ENCODE results near the gene CYP4A22.
"Not testable (repeated sequence)": the region's sequence is repeated elsewhere in the genome, so short reads cannot be mapped to it uniquely, and the experiment has no call there.

Gene CYP4A22

DNA sequence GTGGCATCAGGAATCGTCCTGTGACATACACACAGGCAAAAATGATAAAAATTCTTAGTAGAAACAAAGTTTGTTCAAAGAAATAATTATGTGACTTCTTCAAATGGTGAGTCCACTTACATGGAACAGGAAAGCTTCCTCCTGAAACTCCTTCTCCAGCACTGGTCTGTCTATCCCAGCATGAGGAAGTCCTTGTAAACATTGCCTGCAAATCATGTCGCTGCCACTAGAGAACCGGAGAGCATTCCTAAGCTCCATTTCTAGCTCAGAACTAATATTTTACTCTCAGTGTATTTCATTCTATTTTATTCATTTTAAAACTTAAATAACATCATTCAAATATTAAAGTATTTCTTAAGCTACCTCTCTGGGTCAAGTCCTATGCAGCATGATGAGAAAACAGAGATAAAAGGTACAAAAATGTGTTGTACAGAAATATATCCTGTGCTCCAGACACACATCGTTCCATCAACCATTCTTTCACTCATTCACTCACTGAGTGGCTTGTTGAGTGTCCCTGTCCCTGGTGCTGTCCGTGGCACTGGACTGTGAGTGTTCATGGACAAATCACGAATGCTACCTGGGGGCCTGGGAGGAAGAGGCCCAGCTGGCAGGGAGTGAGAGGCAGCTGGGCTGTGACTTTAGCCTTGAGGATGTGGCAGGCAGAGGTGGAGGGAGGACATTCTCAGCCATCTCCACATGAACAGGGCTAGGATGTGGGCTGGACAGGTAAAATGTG, 10.0 kb downstream of the CYP4A22 start:
- no peak overlapping the region for H3K4me3 ChIP-seq (replicated peaks; ENCODE audit: low read depth, low read length)
- TF ChIP-seq, protein P1, sequence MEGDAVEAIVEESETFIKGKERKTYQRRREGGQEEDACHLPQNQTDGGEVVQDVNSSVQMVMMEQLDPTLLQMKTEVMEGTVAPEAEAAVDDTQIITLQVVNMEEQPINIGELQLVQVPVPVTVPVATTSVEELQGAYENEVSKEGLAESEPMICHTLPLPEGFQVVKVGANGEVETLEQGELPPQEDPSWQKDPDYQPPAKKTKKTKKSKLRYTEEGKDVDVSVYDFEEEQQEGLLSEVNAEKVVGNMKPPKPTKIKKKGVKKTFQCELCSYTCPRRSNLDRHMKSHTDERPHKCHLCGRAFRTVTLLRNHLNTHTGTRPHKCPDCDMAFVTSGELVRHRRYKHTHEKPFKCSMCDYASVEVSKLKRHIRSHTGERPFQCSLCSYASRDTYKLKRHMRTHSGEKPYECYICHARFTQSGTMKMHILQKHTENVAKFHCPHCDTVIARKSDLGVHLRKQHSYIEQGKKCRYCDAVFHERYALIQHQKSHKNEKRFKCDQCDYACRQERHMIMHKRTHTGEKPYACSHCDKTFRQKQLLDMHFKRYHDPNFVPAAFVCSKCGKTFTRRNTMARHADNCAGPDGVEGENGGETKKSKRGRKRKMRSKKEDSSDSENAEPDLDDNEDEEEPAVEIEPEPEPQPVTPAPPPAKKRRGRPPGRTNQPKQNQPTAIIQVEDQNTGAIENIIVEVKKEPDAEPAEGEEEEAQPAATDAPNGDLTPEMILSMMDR (IDR thresholded peaks at IDR 0.05; ENCODE audit: low read length, missing control alignments), result no peak
- no peak for DNase-seq (ENCODE audit: low read depth)

DNA sequence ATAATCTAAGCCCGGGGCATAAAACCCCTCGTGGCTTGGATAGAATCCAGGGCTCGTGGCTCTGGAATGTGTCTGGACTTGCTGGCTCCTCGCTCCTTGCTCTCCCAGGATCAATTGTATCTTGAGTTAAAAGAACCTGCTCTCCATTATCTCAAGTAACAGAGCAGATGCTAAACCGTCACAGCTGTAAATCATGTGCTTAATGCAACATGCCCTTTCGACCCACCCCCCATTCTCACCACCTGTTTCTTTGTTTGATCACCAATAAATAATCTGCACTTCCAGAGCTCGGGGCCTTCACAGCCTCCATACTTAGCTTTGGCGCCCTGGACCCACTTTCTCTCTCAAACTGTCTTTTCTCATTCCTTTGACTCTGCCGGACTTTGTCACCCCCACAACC, 11.9 kb downstream of the CYP4A22 start:
- not testable (repeated sequence) for DNase-seq (ENCODE audit: low read depth); H3K4me3 ChIP-seq (replicated peaks; ENCODE audit: low read depth, low read length)

DNA sequence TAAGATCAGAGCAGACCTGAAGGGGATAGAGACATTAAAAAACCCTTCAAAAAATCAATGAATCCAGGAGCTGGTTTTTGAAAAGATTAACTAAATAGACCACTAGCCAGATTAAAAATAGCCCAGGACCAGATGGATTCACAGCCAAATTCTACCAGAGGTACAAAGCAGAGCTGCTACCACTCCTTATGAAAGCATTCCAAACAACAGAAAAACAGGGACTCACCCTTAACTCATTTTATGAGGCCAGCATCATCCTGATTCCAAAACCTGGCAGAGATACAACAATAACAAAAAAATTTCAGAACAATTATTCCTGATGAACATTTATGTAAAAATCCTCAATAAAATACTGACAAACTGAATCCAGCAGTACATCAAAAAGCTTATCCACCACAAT, 19.2 kb downstream of the CYP4A22 start:
- DNase-seq (ENCODE audit: low read depth), result not testable (repeated sequence)

DNA sequence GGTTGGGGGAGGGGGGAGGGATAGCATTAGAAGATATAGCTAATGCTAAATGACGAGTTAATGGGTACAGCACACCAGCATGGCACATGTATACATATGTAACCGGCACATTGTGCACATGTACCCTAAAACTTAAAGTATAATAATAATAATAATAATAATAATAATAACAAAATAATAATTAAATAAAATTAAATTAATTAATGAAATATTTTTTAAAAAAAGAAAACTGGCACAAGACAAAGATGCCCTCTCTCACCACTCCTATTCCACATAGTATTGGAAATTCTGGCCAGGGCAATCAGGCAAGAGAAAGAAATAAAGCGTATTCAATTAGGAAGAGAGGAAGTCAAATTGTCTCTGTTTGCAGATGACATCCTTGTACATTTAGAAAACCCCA, 20.7 kb downstream of the CYP4A22 start:
- not testable (repeated sequence) for H3K4me3 ChIP-seq (replicated peaks; ENCODE audit: low read depth, low read length); DNase-seq (ENCODE audit: low read depth)

More for the DNA sequence above, 19.2 kb downstream of the CYP4A22 start:
- H3K4me3 ChIP-seq (replicated peaks; ENCODE audit: low read depth, low read length), result not testable (repeated sequence)

DNA sequence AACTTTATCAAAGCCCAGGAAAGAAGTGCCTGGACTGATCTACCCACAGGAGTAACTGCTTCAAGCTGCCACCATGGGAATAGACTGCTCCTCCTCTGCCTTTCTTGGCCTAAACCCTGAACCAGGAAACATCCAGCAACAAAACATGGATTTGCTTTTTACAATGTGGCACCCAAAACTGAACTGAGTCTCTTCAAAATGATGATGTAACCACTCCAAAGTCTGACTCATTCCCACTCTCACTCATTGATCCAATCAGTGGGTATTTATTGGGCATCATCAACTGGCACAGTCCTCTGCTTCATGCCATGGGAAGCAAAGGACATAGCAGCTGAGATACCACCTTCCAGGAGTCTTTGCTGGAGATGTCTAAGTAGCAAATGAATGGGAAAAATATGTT, 23.5 kb downstream of the CYP4A22 start:
- TF ChIP-seq, protein P1 (IDR thresholded peaks at IDR 0.05; ENCODE audit: low read length, missing control alignments), result no peak
- no peak for DNase-seq (ENCODE audit: low read depth)
- no peak overlapping the region for H3K4me3 ChIP-seq (replicated peaks; ENCODE audit: low read depth, low read length)

DNA sequence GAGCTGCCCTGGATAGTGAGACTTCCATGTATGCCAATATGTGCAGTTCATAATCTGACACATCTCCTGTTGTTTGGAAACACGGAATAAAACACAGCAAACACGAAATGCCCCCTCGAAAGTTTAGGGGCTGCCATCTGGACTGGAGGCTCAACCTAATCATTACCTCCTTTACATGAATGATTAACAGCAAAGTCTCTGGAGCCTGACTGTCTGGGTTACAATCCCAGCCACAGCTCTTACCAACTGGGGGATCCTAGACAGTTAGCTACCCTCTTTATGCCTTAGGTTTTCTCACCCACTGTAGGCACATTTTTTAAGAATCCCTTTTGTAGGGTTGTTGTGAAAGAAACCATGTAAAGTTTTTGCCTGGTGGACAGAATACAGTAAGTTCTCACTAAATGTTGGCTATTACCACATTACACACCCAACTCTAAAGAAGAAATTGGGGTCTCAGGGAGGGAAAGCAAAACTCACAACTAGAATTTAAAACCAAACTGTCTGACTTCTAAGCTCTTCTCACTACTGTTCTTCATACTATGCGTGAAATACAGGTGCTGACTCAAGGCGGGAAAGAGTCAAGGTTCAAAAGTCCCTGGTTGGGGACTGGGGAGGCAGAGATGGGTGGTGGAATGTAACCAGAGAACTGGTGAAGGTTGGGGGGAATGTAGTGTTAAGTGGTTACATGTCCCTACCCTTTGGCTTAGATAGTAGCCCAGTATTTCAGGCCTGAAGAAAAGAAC, 24.2 kb downstream of the CYP4A22 start:
- TF ChIP-seq, protein P1 (IDR thresholded peaks at IDR 0.05; ENCODE audit: low read length, missing control alignments), result no peak
- DNase-seq (ENCODE audit: low read depth), result no peak
- no peak overlapping the region for H3K4me3 ChIP-seq (replicated peaks; ENCODE audit: low read depth, low read length)

DNA sequence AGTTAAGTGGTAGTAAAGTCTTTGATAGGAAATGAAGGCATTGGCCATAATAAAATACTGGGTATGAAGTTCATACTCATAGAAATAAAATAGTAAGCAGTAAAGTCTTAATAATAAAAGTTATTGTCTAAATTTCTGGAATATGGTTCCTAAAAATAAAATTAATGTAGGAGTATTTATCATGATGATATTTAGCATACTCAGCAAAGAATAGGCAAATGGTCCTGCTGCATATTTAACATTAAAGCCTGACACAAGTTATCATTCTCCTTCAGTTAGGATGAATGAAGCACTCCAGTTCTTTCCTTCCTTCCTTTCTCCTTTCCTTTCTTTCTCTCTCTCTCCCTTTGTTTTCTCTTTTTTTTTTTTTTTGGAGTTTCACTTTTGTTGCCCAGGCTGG, 27.3 kb downstream of the CYP4A22 start:
- H3K4me3 ChIP-seq (replicated peaks; ENCODE audit: low read depth, low read length), result no peak overlapping the region
- DNase-seq (ENCODE audit: low read depth), result no peak
- TF ChIP-seq, protein P1 (IDR thresholded peaks at IDR 0.05; ENCODE audit: low read length, missing control alignments), result no peak

DNA sequence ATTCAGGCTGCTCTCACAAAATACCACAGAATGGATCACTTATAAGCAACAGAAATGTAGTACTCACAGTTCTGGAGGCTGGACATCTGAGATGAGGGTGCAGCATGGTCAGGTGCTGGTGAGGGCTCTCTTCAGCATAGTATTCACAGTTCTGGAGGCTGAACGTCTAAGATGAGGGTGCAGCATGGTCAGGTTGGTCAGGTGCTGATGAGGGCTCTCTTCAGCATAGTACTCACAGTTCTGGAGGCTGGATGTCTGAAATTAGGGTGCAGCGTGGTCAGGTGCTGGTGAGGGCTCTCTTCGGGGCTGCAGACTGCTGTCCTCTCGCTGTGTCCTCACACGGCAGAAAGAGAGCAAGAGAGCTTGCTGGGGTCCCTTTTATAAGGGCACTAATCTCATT, 35.5 kb downstream of the CYP4A22 start:
- TF ChIP-seq, protein P1 (IDR thresholded peaks at IDR 0.05; ENCODE audit: low read length, missing control alignments), result no peak
- no peak overlapping the region for H3K4me3 ChIP-seq (replicated peaks; ENCODE audit: low read depth, low read length)
- DNase-seq (ENCODE audit: low read depth), result no peak

Measured in fibroblast of pulmonary artery (primary cell).